Measurements from ENCODE around the gene ADPRHL1. TPM values are rescaled to one million over a fixed set of nuclear protein-coding genes. Genes with fewer than 3 reads are reported as not detected.

Gene ADPRHL1
- total and polyA plus RNA-seq, 2 donors (not counting 1 experiment from before 2014, with no cell fraction given) = 0.28 to 1.3 TPM

DNA sequence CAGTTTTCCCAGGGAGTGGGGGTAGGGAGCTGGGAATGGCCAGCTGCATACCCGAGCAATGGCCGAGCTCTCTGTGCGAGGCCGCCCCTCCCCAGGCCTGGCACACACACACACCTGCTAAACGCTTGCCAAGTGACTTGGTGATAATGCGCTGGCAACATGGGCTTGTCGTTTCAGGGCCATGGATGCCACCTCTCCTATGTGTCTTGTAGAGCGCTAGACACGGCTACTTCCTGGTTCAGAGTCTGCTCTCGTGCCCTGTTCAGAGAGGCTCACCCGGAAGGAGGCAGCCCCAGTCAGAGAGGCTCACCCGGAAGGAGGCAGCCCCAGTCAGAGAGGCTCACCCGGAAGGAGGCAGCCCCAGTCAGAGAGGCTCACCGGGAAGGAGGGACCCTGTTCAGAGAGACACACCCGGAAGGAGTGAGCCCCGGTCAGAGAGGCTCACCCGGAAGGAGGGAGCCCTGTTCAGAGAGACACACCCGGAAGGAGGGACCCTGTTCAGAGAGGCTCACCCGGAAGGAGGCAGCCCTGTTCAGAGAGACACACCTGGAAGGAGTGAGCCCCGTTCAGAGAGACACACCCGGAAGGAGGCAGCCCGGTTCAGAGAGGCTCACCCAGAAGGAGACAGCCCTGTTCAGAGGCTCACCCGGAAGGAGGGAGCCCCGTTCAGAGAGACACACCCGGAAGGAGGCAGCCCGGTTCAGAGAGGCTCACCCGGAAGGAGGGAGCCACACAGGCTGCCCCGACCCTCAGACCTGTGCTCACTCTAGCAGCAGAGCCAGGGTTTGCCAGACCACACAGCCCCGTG, 4.2 kb downstream of the ADPRHL1 start:
- Mint-ChIP-seq H3K27ac (peak overlapping the region; percentile 32), H3K27me3 (no peaks in the 10 kb centered on the region), H3K4me3 (peak overlapping the region; percentile 16), H3K9me3 (ENCODE audit: insufficient read depth) (no peaks in the 10 kb centered on the region), H3K4me1 (peaks cover 33% of the 10 kb centered on the region)
- Histone ChIP-seq H3K27me3 (replicated peaks in 1 of 4; ENCODE audit: control extremely low read depth in 1 of 4, control insufficient read depth in 3 of 4, insufficient read depth in 4 of 4, low read length in 3 of 4) (peaks cover 0 to 3% (median 0%) of the 10 kb centered on the region in 4 experiments), H3K79me2 (ENCODE audit: control insufficient read depth, insufficient read depth, low read length) (no peaks in the 10 kb centered on the region), H3K4me1 (ENCODE audit: control insufficient read depth in 2 of 2, insufficient read depth in 2 of 2, low read length in 2 of 2) (peaks cover 11 to 27% of the 10 kb centered on the region in 2 donors), H3K27ac (ENCODE audit: low read length in 2 of 2) (peak overlapping the region in 1 of 2 donors; percentile 18), H3K9me3 (ENCODE audit: control extremely low read depth in 1 of 3, control insufficient read depth in 2 of 3, insufficient read depth in 1 of 3, low read length in 2 of 3) (no peaks in the 10 kb centered on the region), H3K9ac (ENCODE audit: low read length) (no peak overlapping the region), H3K36me3 (replicated peaks in 1 of 2; ENCODE audit: control extremely low read depth in 1 of 2, control insufficient read depth in 1 of 2, extremely low read depth in 1 of 2, insufficient read depth in 2 of 2, low read length in 1 of 2) (no peaks in the 10 kb centered on the region), H3K4me3 (ENCODE audit: control extremely low read depth in 1 of 5, extremely low read depth in 1 of 5, insufficient read depth in 1 of 5, low read depth in 2 of 5, low read length in 4 of 5) (peak overlapping the region in 1 of 5 experiments; percentile 35), H3K4me2 (replicated peaks; ENCODE audit: low read depth, low read length, poor library complexity, severe bottlenecking) (peak overlapping the region; percentile 35), H2AFZ (ENCODE audit: insufficient read depth, low read depth, low read length, poor library complexity, severe bottlenecking) (no peak overlapping the region), H4K20me1 (ENCODE audit: control insufficient read depth, insufficient read depth, low read length, poor library complexity, severe bottlenecking) (no peaks in the 10 kb centered on the region)
- CTCF ChIA-PET = interaction anchor here (1.2 kb wide), 1 partner anchor 55 kb away, joined by 3 read pairs; no protein-coding TSS in a partner anchor
- intact Hi-C loops (cut with micrococcal nuclease) = loop anchor here (5.0 kb wide), 1 partner anchor 152 kb away; the partner anchor contains the start of gene LAMP1
- DNase-seq (peak; percentile 54), ATAC-seq (ENCODE audit: low read depth) (no peak)
- POLR2A ChIA-PET = no interaction called here
- 88% methylated on average over 29 of the region's 29 CpGs for WGBS (ENCODE audit: insufficient coverage)
- TF ChIP-seq, protein P1, sequence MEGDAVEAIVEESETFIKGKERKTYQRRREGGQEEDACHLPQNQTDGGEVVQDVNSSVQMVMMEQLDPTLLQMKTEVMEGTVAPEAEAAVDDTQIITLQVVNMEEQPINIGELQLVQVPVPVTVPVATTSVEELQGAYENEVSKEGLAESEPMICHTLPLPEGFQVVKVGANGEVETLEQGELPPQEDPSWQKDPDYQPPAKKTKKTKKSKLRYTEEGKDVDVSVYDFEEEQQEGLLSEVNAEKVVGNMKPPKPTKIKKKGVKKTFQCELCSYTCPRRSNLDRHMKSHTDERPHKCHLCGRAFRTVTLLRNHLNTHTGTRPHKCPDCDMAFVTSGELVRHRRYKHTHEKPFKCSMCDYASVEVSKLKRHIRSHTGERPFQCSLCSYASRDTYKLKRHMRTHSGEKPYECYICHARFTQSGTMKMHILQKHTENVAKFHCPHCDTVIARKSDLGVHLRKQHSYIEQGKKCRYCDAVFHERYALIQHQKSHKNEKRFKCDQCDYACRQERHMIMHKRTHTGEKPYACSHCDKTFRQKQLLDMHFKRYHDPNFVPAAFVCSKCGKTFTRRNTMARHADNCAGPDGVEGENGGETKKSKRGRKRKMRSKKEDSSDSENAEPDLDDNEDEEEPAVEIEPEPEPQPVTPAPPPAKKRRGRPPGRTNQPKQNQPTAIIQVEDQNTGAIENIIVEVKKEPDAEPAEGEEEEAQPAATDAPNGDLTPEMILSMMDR (IDR thresholded peaks at IDR 0.05) = no peak
- TF ChIP-seq EZH2 (IDR thresholded peaks at IDR 0.05; ENCODE audit: borderline replicate concordance, insufficient read depth, low read depth, low read length, poor library complexity, severe bottlenecking) = no peak

DNA sequence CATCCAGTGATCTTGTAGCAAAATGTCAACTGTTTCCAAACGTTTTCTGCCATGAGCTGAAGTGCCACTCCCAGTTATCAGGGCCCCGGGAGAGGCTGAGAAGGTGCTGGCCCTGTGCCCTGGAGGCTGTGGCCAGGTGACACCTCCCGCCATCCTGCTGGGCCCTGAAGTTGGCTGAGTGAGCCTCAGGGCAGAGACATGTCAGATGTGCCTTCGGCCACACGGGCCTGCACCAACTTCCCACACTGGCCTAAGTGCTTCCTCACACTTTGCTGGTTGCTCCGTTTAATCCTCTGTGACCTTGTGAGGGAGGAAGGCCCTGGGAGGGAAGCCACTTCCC, 4.8 kb downstream of the ADPRHL1 start:
- Histone ChIP-seq H3K9ac (ENCODE audit: low read length) (no peak overlapping the region), H3K9me3 (ENCODE audit: control extremely low read depth in 1 of 3, control insufficient read depth in 2 of 3, insufficient read depth in 1 of 3, low read length in 2 of 3) (no peaks in the 10 kb centered on the region)
- WGBS (ENCODE audit: insufficient coverage) = 92% methylated on average over 3 of the region's 6 CpGs

More for the DNA sequence above, 4.8 kb downstream of the ADPRHL1 start:
- TF ChIP-seq EZH2 (IDR thresholded peaks at IDR 0.05; ENCODE audit: borderline replicate concordance, insufficient read depth, low read depth, low read length, poor library complexity, severe bottlenecking) = no peak
- TF ChIP-seq, protein P1 (IDR thresholded peaks at IDR 0.05) = no peak
- H3K4me3 ChIP-seq (ENCODE audit: control extremely low read depth in 1 of 5, extremely low read depth in 1 of 5, insufficient read depth in 1 of 5, low read depth in 2 of 5, low read length in 4 of 5) = peak overlapping the region in 1 of 5 experiments; percentile 34
- H3K27me3 ChIP-seq (replicated peaks in 1 of 4; ENCODE audit: control extremely low read depth in 1 of 4, control insufficient read depth in 3 of 4, insufficient read depth in 4 of 4, low read length in 3 of 4) = peaks cover 0 to 3% (median 0%) of the 10 kb centered on the region in 4 experiments
- no peaks in the 10 kb centered on the region for H3K9me3 Mint-ChIP-seq (ENCODE audit: insufficient read depth)
- no peaks in the 10 kb centered on the region for H3K27me3 Mint-ChIP-seq
- H3K27ac ChIP-seq (ENCODE audit: low read length in 2 of 2) = no peak overlapping the region
- no peaks in the 10 kb centered on the region for H3K36me3 ChIP-seq (replicated peaks in 1 of 2; ENCODE audit: control extremely low read depth in 1 of 2, control insufficient read depth in 1 of 2, extremely low read depth in 1 of 2, insufficient read depth in 2 of 2, low read length in 1 of 2)
- no peaks in the 10 kb centered on the region for H3K79me2 ChIP-seq (ENCODE audit: control insufficient read depth, insufficient read depth, low read length)
- no peak for ATAC-seq (ENCODE audit: low read depth)
- H3K4me2 ChIP-seq (replicated peaks; ENCODE audit: low read depth, low read length, poor library complexity, severe bottlenecking) = no peak overlapping the region
- H3K4me3 Mint-ChIP-seq = no peak overlapping the region
- H3K4me1 Mint-ChIP-seq = peaks cover 33% of the 10 kb centered on the region
- H3K4me1 ChIP-seq (ENCODE audit: control insufficient read depth in 2 of 2, insufficient read depth in 2 of 2, low read length in 2 of 2) = peaks cover 11 to 27% of the 10 kb centered on the region in 2 donors
- no peaks in the 10 kb centered on the region for H4K20me1 ChIP-seq (ENCODE audit: control insufficient read depth, insufficient read depth, low read length, poor library complexity, severe bottlenecking)
- H3K27ac Mint-ChIP-seq = peak overlapping the region; percentile 32
- intact Hi-C loops (cut with micrococcal nuclease) = loop anchor here (5.0 kb wide), 1 partner anchor 151 kb away; the partner anchor contains the start of gene LAMP1
- no peak for DNase-seq
- ChIA-PET CTCF (no interaction called here), POLR2A (no interaction called here)
- no peak overlapping the region for H2AFZ ChIP-seq (ENCODE audit: insufficient read depth, low read depth, low read length, poor library complexity, severe bottlenecking)
